Stimulated activated naive CD8-positive, alpha-beta T cell treated with anti-CD3 and anti-CD28 coated beads, Interleukin-15, Interleukin-2, amounts not matched to agents 100 U/mL and 50 U/mL, for 24 hours (primary cell): ENCODE data around the gene NACC2.

Experiments
- ATAC-seq: fragments of 150-1000 bp; cut with Tn5 transposase; one replicate; pipeline ENCODE4 v1.10.0; 2021
- DNase-seq: peaks from one replicate; pipeline ENCODE4 v3.0.0; 2021

NACC2 gene

GRCh38 chr9:136095070-136096058 is at the start of gene NACC2:
NACC2 (minus strand) TSS chr9:136095289; CDS start chr9:136050521, 44,768 bp downstream.
- peak; percentile 30 for ATAC-seq
- peak; percentile 47 for DNase-seq

GRCh38 chr9:136144450-136144849 is 49.4 kb upstream of the NACC2 start:
- ATAC-seq (no peak), DNase-seq (no peak)

- DNase-seq (no peak), ATAC-seq (no peak)
These were observed 48.3 kb upstream of the NACC2 start for GRCh38 chr9:136143215-136144001.

- DNase-seq = no peak
- no peak for ATAC-seq
These were observed 47.7 kb upstream of the NACC2 start for GRCh38 chr9:136142859-136143214.

- ATAC-seq = no peak
- no peak for DNase-seq
These were observed 47.3 kb upstream of the NACC2 start for GRCh38 chr9:136142414-136142796.

GRCh38 chr9:136141682-136142413 is 46.8 kb upstream of the NACC2 start:
- ATAC-seq (no peak), DNase-seq (no peak)

- no peak for DNase-seq
- ATAC-seq = no peak
These were observed 45.9 kb upstream of the NACC2 start for GRCh38 chr9:136140966-136141365.

- ATAC-seq (no peak), DNase-seq (no peak)
These were observed 45.0 kb upstream of the NACC2 start for GRCh38 chr9:136140046-136140445.

GRCh38 chr9:136138566-136138965 is 43.5 kb upstream of the NACC2 start:
- ATAC-seq (no peak), DNase-seq (peak; percentile 69)

- ATAC-seq (no peak), DNase-seq (no peak)
These were observed 42.5 kb upstream of the NACC2 start for GRCh38 chr9:136137321-136138265.

- no peak for ATAC-seq
- DNase-seq = no peak
These were observed 41.2 kb upstream of the NACC2 start for GRCh38 chr9:136136127-136136925.

- no peak for DNase-seq
- no peak for ATAC-seq
These were observed 40.4 kb upstream of the NACC2 start for GRCh38 chr9:136135326-136136126.

- DNase-seq (no peak), ATAC-seq (no peak)
These were observed 38.9 kb upstream of the NACC2 start for GRCh38 chr9:136133959-136134484.

GRCh38 chr9:136133191-136133958 is 38.3 kb upstream of the NACC2 start:
- DNase-seq (peak; percentile 54), ATAC-seq (peak; percentile 25)

GRCh38 chr9:136132512-136133050 is 37.5 kb upstream of the NACC2 start:
- DNase-seq (no peak), ATAC-seq (no peak)

GRCh38 chr9:136131629-136132511 is 36.8 kb upstream of the NACC2 start:
- DNase-seq (no peak), ATAC-seq (no peak)

- no peak for DNase-seq
- ATAC-seq = no peak
These were observed 34.1 kb upstream of the NACC2 start for GRCh38 chr9:136129176-136129575.
